Parietal lobe (tissue), 2 donors: ENCODE results near the gene MRPL55. TPM values are rescaled to one million over a fixed set of nuclear protein-coding genes. Genes with fewer than 3 reads are reported as not detected.

ENCODE experiments used
- small RNA-seq: library from RNA; depleted of rRNA; stranded (forward); fragments of <200 nt; gene quantifications from one replicate; pipeline ENCODE3, GENCODE V24; 2014; ENCODE audit warnings: low replicate concordance
- total RNA-seq: library from RNA; depleted of rRNA; stranded (reverse); fragments of >200 nt; gene quantifications from one replicate; pipeline ENCODE4 v1.2.3, GENCODE V29; 2014

The MRPL55 gene
- total RNA-seq: 36.0 TPM

DNA sequence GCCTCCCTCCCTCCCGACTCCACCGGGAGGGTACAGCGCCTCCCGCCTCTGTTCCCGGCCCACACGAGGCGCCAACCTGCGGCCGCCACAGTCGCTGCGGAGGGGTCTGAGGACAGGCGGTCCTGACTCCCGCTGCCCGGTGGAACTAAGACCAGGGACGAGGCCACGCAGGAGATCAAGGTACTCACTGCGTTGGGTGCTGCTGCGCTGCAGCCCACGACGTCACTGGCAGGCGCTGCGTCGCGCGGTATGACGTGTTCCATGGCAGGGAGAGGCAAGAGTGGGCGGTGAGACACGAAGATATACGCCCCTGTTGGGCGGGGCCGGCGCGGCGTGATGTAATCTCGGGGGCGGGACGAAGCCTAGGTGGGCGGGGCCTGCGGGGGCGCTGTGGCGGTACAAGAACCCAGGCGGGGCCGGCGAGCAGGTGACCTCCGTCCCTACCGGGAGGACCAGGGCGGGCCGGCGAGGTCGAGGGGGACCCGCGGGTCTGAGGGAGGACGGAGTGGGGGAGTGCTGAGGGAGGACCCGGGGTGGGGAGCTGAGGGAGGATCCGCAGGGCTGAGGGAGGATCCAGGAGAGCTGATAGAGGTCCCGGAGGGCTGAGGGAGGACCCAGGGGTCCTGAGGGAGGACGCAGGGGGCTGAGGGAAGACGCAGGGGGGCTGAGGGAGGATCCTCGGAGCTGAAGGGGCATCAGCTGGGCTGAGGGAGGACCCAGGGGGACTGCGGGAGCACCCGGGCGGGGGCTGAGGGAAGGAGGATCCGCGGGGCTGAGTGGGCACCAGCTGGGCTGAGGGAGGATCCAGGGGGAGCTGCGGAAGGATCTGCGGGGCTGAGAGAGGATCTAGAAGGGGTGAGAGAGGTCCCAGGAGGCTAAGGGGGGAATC, at the start of gene MRPL55:
MRPL55 (minus strand) TSS at position 227 of the 889 bp plus-strand sequence. CDS start 1,039 bp downstream, outside the sequence.

DNA sequence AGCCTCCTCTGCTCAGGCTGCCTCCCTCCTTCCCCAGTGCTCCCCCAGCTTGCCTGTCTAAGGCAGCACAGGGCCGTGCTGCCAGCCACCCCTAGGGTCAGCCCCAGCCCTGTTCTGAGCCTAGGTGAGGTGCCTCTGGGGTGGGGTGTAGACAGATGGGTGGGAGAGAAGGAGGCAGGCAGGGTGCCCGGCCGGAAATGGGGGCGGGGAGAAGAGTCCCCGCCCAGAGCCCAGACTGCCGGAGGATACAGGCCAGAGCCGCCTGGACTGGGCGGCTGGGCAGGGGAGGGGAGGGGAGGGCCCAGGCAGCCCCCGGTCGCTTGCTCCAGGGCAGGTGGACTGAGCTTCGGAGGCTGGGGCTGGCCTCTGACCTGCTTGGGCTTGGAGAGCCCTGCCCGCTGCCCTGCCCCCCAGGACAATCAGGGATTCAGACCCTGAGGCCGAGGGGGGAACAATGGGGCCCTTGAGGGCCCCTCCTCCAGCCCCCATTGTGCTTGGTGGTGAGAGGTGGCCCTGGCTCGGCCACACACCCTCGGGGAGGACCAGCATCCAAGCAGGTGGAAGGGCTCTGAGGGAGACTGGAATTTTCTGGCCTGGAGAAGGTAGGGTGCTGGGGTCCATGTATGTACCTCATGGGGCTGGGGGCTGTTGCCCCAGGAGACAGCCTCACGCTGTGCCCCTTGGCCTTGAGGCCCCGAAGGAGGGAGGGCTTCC, 40.5 kb upstream of the MRPL55 start, which contains the start of gene GJC2:
GJC2 (plus strand) TSS at position 525 of the 714 bp plus-strand sequence. CDS start 7,829 bp downstream, outside the sequence.

GRCh38 chr1:228139931-228140723, 31.0 kb upstream of the MRPL55 start, which contains the start of gene GUK1:
Gene GUK1 (plus strand): TSS chr1:228140279. CDS start chr1:228140303, 24 bp downstream.

DNA sequence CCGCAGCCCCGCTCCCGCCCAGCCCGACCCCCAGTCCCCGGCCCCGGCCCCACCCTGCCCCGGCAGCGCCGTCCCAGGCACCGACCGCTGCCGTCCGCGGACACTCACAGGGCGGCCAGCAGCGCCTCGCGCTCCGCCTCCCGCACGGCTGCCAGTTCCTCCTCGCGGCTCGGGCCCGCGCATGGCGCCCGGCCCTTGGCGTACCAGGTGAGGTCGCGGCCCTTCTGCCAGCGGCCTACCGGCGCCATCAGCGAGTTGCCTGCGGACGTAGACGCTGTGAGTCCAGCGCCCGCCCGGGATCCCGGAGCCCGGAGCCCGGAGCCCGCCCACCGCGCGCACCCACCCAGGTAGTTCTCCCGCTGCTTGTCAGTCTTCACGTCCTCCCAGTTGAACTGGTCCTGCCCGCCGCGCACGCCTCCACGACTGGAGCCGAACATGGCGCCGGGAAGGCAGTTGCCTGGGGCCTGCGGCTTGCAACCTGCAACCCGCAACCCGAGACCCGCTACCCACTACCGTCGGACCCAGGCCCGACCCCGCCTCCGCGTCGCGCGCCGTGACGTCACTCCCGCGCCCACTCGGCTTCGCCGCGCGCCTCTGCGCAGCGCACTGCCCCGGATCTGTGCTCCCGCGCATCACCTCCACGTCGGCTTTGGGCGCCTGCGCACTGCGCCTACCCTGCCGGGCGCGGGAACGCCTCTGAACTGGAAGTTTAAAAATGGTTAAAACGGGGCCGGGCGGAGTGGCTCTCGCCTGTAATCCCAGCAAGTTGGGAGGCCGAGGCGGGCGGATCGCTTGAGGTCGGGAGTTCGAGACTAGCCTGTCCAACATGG, 6.1 kb downstream of the MRPL55 start, which contains the start of gene C1orf35:
C1orf35 (minus strand) TSS at position 535 of the 830 bp plus-strand sequence; CDS start at position 437, 98 bp downstream.

DNA sequence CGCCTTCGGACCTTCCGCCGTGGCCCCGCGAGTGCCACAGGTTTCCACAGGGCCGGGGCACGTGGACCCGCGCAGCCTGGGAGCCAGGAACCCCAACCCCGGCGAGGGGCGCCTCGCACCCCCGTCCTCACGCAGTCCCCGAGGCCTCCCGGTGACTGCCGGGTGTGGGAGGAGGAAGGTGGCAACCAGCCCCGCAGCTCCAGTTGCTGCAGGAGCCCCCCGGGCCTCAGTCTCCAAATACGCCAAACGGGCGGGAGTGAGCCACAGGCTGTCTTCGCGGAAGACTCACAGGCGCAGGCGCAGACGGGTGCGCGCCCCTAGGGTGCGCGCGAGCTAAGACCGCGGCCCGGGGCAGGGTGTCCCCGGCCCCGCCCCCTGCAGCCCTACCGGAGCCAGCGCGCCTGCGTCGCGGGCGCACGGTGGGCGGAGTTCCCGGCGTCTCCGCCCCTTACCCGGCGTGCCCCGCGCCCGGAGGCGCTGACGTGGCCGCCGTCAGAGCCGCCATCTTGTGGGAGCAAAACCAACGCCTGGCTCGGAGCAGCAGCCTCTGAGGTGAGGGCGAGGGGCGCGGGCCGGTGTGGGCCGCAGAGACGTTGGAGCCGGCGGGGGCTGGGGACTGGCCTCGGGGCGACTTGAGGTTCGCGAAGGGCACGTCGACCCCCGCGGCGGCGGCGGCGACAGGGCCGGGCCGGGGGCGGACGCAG, 26.7 kb downstream of the MRPL55 start, which contains the start of gene ARF1:
ARF1 (plus strand) TSS at position 495 of the 704 bp plus-strand sequence. CDS start 14,407 bp downstream, outside the sequence.

Small RNA genes within 50 kb of the gene (small RNA-seq; reads per million reads assigned to genes)
- gene AL359510.1: not detected

Other genes with a start within 250 kb of the MRPL55 start
- gene WNT9A, start 161.4 kb downstream of the MRPL55 start, total RNA-seq: 2.8 TPM
- not detected for gene WNT3A, start 102.3 kb downstream of the MRPL55 start, total RNA-seq
- gene ARF1, start 26.6 kb downstream of the MRPL55 start, total RNA-seq: 107 TPM
- 10.3 TPM for gene C1orf35, start 6.0 kb downstream of the MRPL55 start, total RNA-seq
- 116 TPM for gene GUK1, start 31.0 kb upstream of the MRPL55 start, total RNA-seq
- 1.3 TPM for gene GJC2, start 40.6 kb upstream of the MRPL55 start, total RNA-seq
- gene IBA57, start 56.5 kb upstream of the MRPL55 start, total RNA-seq: 6.9 TPM
- 124 TPM for gene OBSCN, start 98.7 kb upstream of the MRPL55 start, total RNA-seq